H7 (cell line): ENCODE results near the gene KRTAP12-1. TPM values are rescaled to one million over a fixed set of nuclear protein-coding genes. Genes with fewer than 3 reads are reported as not detected.
"Not testable (repeated sequence)": the region's sequence is repeated elsewhere in the genome, so short reads cannot be mapped to it uniquely, and the experiment has no call there.

Experiments used
- DNase-seq: peaks from one replicate; pipeline ENCODE4 v3.0.0; 2012
- H3K27me3 ChIP-seq: 2 replicates; pipeline ENCODE4 v1.6.0; 2011; ENCODE audit warnings: mild to moderate bottlenecking, low read length; ENCODE audit not compliant: control insufficient read depth, insufficient read depth
- H3K36me3 ChIP-seq: replicated peaks from 2 replicates; pipeline ENCODE4 v1.5.1; 2011; ENCODE audit warnings: low read length; ENCODE audit not compliant: control insufficient read depth, insufficient read depth
- H3K4me3 ChIP-seq: 2 replicates; pipeline ENCODE4 v1.5.1; 2011; ENCODE audit warnings: low read depth, mild to moderate bottlenecking, control low read depth, low read length, moderate library complexity; ENCODE audit not compliant: insufficient read depth
- total RNA-seq: library from RNA; depleted of rRNA; stranded (reverse); fragments of >200 nt; shearing (Covaris generic); gene quantifications from 2 replicates; pipeline ENCODE4 v1.2.3, GENCODE V29; 2014

KRTAP12-1 gene
- total RNA-seq, 1 experiment from 2014 or later: 0.17 TPM

DNA sequence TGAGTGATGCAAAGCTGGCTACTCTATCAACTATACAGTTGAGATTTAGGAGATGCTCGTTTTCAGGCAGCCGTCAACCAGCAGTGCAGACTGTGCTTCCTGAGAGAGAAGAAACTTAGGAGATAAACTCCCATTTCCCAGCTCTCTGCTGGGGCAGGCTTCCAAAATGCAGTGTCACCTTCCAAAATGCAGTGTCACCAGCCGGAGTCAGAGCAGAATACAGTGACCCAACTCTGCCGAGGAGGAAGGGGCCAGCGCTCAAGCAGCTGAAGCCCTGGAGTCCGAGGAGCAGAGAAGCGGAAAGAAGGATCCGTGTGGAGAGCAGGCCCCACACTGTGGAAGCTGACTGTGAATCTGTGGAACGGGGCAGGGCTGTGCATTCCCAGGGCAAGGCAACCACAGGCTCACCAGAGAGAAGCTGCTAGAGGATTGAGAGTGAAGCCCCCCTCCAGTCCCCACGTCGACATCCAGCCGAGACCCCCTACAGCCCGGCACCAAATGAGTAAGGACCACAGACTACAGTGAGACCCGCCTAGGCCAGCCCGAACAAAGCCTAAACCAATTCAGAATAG lies 703 bp upstream of the KRTAP12-1 start:
- H3K27me3 ChIP-seq: no peaks in the 10 kb centered on the region
- H3K4me3 ChIP-seq: no peak overlapping the region
- no peaks in the 10 kb centered on the region for H3K36me3 ChIP-seq
- no peak for DNase-seq

DNA sequence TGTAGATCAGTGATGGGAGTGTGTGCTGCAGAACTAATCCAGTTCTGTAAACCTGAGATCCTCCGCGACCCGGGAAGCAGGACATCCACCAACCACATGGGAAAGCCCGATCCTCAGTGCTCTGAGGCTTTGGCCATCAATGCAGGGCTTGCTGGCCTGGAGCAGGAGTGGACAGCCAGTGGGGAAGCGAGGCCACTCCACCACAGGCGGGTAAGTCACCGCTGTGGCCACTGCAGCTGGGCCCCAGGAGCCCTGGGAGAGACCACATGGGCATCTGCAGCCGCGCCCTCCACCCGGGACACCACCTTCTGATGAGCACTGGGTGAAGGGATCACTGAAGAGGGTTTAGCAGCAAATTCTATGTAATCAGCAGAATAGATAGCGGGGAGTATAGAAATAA lies 811 bp downstream of the KRTAP12-1 start:
- H3K4me3 ChIP-seq: no peak overlapping the region
- no peaks in the 10 kb centered on the region for H3K27me3 ChIP-seq
- no peak for DNase-seq
- no peaks in the 10 kb centered on the region for H3K36me3 ChIP-seq

DNA sequence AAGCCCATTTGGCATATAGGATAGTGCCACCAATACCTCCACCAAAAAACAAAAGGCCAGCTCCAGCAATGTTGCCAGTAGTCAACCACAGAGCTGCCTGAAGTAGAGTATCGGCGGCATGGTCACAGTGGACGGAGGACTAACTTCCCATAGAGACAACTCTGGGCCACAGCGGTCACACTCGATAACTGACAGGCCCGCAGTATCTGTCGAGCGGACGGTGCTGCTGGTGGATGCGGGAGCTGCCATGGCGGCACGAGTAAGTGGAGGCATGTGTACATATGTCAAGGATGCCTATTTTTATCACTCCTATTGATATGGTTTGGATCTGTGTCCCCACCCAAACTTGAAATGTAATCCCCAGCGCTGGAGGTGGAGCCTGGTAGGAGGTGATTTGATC lies 4.1 kb downstream of the KRTAP12-1 start:
- H3K27me3 ChIP-seq: no peaks in the 10 kb centered on the region
- DNase-seq: no peak
- H3K4me3 ChIP-seq: no peak overlapping the region
- H3K36me3 ChIP-seq: no peaks in the 10 kb centered on the region

DNA sequence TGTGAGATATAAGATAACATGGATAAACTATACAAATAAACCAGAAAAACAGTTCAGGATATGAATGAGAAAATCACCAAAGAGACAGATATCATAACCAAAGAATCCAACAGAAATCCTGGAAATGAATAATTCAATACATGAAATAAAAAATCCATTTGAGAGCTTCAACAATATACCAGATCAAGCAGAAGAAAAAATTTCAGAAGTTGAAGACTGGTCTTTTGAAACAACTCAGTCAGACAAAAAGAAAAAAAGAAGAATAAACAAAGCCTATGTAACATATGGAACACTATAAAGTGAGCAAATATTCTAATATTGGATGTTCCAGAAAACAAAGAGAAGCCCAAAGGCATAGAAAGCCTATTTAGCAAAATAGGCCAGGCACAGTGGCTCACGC lies 10.1 kb downstream of the KRTAP12-1 start:
- Histone ChIP-seq H3K4me3 (no peak overlapping the region), H3K36me3 (no peaks in the 10 kb centered on the region), H3K27me3 (no peaks in the 10 kb centered on the region)
- no peak for DNase-seq

DNA sequence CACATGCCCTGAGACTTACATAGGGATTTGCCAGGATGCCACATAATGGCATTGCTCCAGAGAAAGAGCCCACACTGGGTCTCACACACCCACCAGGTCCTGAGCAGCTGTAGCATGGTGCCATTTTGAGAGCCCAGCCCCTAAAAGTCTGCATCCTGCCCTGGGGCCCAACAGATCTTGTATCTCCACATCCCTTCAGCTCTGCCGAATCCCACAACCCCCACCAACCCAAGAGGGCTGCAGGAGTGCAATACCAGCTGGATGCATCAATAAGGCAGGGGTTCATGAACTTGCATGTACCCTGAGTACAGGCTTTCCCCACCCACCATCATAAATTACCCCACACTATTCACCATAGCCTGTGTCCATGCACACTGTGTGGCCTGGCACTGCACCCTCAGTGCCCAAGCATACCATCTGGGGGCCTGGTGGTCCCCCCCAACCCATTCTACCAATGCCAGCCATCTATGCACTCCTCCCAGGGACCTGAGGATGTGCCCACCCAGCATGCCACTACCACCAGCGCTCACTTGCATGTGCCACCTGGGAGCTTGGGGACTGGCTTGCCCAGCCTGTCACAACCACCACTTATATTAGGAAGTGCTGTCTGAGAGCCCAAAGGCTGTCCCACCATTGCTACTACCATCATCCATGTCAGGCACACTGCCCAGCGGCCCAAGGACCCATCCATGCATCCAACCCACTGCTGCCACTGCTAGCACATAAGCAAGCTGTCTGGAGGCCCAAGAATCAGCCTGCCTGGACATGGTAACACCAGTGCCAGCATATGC lies 11.1 kb downstream of the KRTAP12-1 start:
- no peaks in the 10 kb centered on the region for H3K27me3 ChIP-seq
- no peak for DNase-seq
- no peak overlapping the region for H3K4me3 ChIP-seq
- no peaks in the 10 kb centered on the region for H3K36me3 ChIP-seq

DNA sequence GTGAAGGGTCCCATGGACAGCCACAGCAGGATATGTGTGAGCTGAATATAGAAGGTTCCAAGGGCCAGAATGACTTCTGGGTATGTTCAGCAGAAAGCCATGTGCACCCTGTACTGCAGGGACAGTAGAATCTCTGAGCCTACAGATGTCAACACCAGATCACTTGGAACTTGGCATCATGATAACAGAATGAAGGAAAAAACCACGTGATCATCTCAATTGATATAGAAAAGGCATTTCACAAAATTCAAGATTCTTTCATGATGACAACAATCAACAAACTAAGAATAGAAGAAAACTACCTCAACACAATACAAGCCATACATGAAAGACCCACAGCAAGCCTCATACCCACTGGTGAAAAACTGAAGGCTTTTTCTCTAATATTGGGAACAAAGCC lies 14.4 kb downstream of the KRTAP12-1 start:
- H3K36me3 ChIP-seq: no peaks in the 10 kb centered on the region
- H3K4me3 ChIP-seq: no peak overlapping the region
- no peak for DNase-seq
- H3K27me3 ChIP-seq: no peaks in the 10 kb centered on the region

DNA sequence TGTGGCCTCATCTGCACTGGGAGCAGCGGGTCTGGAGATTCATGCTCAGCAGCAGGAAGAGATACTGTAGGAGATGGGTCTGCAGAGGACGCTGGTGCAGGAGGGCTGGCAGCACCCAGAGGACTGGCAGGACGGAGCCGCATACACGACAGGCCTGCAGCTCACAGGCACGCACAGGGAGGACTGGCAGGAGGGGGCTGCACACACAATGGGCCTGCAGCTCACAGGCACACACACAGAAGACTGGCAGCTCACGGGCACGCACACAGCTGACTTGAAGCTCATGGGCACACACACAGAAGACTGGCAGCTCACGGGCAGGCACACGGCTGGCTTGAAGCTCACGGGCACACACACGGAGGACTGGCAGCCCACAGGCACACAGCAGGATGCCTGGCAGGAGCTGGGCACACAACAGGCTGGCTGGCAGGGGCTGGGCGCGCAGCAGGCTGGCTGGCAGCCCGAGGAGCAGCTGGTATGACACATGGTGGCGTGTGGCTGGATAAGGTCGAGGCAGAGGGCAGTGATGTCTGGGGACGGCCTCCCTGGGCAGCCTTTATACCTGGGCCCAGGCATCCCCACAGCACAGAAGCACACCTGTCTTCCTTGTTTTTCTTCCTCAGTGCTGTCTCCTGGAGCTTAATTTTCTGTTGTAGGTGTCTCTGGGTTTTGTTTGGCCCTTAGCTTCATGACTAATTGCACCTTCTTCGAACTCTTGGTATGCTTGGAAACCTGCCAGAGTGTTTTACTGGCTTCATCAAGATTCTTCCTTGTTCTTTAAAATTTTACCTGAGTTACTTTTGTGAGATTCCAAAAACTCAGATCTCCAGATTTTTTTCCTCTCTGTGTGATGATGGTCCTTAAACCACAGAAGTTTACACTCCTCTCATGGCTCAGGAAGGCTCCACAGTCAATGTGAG lies 15.3 kb downstream of the KRTAP12-1 start, which contains the start of gene KRTAP12-2:
TSS of gene KRTAP12-2 (minus strand) at position 527 of the 920 bp plus-strand sequence. CDS start at position 486, 41 bp downstream.
- no peaks in the 10 kb centered on the region for H3K36me3 ChIP-seq
- DNase-seq: no peak
- no peak within 1 kb of the TSS for H3K4me3 ChIP-seq
- H3K27me3 ChIP-seq: no peaks in the 10 kb centered on the region

DNA sequence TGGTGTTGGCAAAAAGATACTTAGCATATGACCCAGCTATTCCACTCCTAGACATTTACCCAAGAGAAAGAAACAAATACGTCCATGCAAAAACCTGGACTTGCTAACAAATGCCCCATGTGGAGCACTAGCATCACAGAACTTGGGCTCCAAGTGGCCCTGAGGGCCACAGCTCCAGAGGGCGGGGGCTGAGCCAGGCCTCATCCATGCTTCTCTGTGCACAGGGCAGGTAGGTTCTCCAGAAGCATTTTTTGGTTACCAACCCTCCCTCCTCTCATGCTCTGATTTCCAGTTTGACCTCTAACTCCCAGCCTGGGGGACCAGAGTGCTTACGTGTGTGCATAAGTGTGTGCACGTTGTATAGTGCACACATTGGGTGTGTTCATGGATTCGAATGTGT lies 17.3 kb downstream of the KRTAP12-1 start:
- Histone ChIP-seq H3K36me3 (no peaks in the 10 kb centered on the region), H3K4me3 (no peak overlapping the region), H3K27me3 (no peaks in the 10 kb centered on the region)
- no peak for DNase-seq

DNA sequence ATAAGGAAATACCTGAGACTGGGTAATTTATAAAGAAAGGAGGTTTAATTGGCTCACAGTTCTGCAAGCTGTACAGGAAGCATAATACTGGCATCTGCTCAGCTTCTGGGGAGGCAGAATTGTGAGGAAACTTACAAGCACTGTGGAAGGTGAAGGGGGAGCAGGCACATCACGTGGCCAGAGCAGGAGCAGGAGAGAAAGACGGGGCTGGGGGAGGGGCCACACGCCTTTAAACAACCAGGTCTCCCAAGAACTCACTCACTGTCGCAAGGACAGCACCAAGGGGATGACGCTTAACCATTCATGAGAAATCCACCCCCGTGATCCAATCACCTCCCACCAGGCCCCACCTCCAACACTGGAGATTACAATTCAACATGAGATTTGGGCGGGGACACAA lies 20.4 kb downstream of the KRTAP12-1 start:
- H3K4me3 ChIP-seq, H3K36me3 ChIP-seq, H3K27me3 ChIP-seq: not testable (repeated sequence)
- DNase-seq: peak; percentile 57

DNA sequence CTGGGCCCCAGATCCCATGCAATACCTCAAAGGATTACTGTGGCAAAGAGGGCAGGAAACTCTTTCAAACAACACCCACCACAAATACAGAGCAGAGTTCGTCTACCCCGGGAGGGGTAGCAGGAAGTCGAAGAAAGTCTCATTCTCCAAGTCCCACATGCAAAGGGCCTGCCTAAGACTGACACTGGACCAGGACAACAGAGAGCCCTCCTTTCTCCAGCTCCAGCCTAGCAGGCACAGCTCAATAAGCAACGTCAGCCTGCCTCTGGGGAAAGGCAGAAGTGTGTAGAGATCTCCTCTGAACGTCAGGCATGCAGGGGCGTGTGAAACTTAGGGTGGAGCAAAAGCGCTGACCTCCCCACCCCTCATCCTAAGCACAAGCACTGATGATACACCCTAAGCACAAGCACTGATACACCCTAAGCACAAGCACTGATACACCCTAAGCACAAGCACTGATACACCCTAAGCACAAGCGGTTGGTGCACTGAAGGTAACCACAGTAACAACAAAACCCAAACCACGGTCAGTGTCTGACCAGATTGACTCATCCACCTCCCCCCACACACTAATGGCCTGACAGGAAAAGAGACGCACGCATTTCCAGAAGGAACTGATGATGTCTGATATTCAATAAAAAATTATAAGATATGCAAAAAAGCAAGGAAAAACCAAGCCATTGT lies 22.9 kb downstream of the KRTAP12-1 start:
- no peaks in the 10 kb centered on the region for H3K27me3 ChIP-seq
- H3K4me3 ChIP-seq: no peak overlapping the region
- H3K36me3 ChIP-seq: no peaks in the 10 kb centered on the region
- DNase-seq: peak; percentile 46

DNA sequence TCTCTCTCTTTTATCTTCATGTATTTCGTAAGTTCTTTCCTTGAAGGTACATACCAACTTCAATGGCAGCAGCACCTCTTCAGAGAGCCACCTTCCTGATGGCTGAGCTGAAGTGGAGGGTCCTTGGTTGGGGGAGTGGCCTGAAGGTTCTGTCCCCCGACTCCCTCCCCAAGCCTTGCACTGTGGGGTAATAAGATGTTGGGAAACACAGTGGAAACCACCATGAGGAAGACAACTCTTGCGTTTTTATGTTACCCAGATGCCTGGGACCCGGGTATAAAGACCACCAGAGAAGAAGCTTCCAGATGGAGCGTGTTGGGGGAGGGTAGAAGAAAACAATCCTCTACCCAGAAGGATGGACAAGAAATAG lies 23.4 kb downstream of the KRTAP12-1 start:
- H3K27me3 ChIP-seq: no peaks in the 10 kb centered on the region
- no peak for DNase-seq
- no peak overlapping the region for H3K4me3 ChIP-seq
- no peaks in the 10 kb centered on the region for H3K36me3 ChIP-seq

DNA sequence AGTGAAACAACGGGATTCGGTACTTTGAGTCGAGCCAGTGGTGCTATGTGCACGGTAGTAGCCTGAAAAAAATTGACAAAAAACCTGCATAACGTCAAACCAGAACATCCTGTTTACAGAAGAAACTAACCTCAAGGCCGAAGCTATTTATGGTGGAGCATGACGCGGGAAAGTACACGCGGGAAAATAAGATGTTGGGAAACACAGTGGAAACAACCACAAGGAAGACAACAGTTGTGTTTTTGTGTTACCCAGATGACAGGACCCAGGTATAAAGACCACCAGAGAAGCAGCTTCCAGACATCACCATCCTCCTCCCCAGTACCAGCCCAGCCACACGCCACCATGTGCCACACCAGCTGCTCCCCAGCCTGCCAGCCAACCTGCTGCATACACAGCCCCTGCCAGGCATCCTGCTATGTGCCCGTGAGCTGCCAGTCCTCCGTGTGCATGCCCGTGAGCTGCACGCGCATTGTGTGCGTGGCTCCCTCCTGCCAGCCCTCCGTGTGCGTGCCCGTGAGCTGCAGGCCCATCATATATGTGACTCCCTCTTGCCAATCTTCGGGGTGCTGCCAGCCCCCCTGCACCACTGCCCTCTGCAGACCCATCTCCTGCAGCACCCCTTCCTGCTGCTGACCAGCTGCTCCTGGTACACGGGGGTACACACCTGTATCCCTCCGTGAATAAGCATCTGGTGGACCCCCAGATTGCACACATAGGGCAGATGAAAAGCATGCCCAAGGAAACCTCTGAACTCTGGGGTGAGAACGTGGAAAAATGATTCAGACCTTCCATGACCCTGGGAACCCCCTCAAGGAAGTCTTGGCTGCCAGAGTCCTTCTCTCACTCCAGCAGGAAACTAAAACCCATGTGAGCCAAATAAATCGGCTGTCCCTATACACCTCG lies 24.1 kb downstream of the KRTAP12-1 start, which contains the start of gene KRTAP12-3:
TSS of gene KRTAP12-3 (plus strand) at position 298 of the 906 bp plus-strand sequence. CDS start at position 346, 48 bp downstream.
- H3K4me3 ChIP-seq: no peak within 1 kb of the TSS
- no peaks in the 10 kb centered on the region for H3K36me3 ChIP-seq
- H3K27me3 ChIP-seq: no peaks in the 10 kb centered on the region
- no peak for DNase-seq

DNA sequence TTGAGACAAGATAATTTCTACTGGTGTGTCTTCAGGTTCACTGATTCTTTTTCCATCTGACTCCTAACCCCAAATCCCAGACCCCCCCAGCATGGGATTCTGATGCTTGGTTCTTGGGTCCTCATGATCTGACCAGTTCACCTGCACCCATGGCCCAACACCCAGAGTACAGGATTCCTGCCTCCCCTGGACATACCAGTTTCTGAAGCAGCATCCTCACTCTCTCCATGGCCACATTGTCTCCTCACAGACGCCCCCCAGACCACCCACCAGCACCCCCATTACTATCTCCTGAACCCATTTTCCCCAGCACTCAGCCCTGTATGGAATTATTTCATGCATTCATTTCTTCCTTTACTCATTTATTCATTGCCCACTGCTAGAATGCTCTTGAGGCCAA lies 25.1 kb downstream of the KRTAP12-1 start:
- no peak overlapping the region for H3K4me3 ChIP-seq
- no peak for DNase-seq
- H3K36me3 ChIP-seq: no peaks in the 10 kb centered on the region
- no peaks in the 10 kb centered on the region for H3K27me3 ChIP-seq
